HepG2 (cell line): ENCODE data around the gene CCL4L2.

ENCODE experiments used
- ESRRA ChIP-seq: sonication (generic); formaldehyde crosslinking; IDR thresholded peaks from 2 replicates; pipeline ENCODE4 v1.5.1; 2020; ENCODE audit warnings: mild to moderate bottlenecking, low read depth, missing genetic modification reagents
- HBP1 ChIP-seq: IDR thresholded peaks from 2 replicates; pipeline ENCODE4 v1.6.1; 2016; ENCODE audit warnings: low read depth, control low read depth
- NFE2 ChIP-seq: sonication (generic); formaldehyde crosslinking; IDR thresholded peaks from 2 replicates; pipeline ENCODE4 v1.4.0; 2020; ENCODE audit warnings: missing genetic modification reagents
- ZNF10 ChIP-seq: sonication (generic); formaldehyde crosslinking; IDR thresholded peaks from 2 replicates; pipeline ENCODE4 v1.4.0; 2020; ENCODE audit warnings: mild to moderate bottlenecking, low read depth, missing genetic modification reagents, borderline replicate concordance

- TF ChIP-seq ZNF10 (CRISPR knock-in tag) = no peak
- TF ChIP-seq ESRRA (CRISPR knock-in tag) = no peak
- no peak for TF ChIP-seq NFE2 (CRISPR knock-in tag)
- no peak for TF ChIP-seq HBP1 (CRISPR knock-in tag)
Observed at GRCh38 chr17:36184023-36184765, 26.7 kb upstream of the CCL4L2 start.
